Naive thymus-derived CD8-positive, alpha-beta T cell (primary cell): Measurements from ENCODE around the gene IKBKE. TPM values are rescaled to one million over a fixed set of nuclear protein-coding genes. Genes with fewer than 3 reads are reported as not detected.
A peak's percentile ranks its signal among the peaks of the same experiment; 100 is the strongest.

Source experiments
- ATAC-seq, 2 donors: fragments of 150-1000 bp; cut with Tn5 transposase in 1 of 2; sonication (Bioruptor Pico), chemical (Tn5 transposase) in 1 of 2; 1 replicate in 1 of 2; 2 replicates in 1 of 2; pipeline ENCODE4 v1.10.0; 2021; ENCODE audit warnings: mild to moderate bottlenecking in 2 of 2, moderate library complexity in 2 of 2
- POLR2A ChIA-PET: fragments of 350-600 bp; sonication (Branson Sonifier 250); formaldehyde crosslinking; loops from one replicate; lab custom pipeline; 2021; ENCODE audit warnings: antibody characterized with exemption; lab: Charles Lee
- DNase-seq, 10 donors: peaks; one replicate each; pipeline versions ENCODE4 v3.0.0 to v3.0.0-alpha.2; 2020 to 2022
- H3K27ac Mint-ChIP-seq, 10 donors: one replicate each; pipeline ENCODE4 v1.8.0; 2020 to 2022; ENCODE audit warnings: mild to moderate bottlenecking in 10 of 10, mixed read lengths in 10 of 10, moderate library complexity in 4 of 10, inconsistent platforms in 1 of 10
- H3K27me3 Mint-ChIP-seq, 5 donors: one replicate each; pipeline ENCODE4 v1.8.0; 2021 to 2022; ENCODE audit warnings: mixed read lengths in 5 of 5
- H3K36me3 Mint-ChIP-seq, 3 donors: one replicate each; pipeline ENCODE4 v1.8.0; 2020 to 2022; ENCODE audit warnings: mixed read lengths in 3 of 3, mild to moderate bottlenecking in 2 of 3, inconsistent platforms in 1 of 3
- H3K4me1 Mint-ChIP-seq, 4 donors: one replicate each; pipeline ENCODE4 v1.8.0; 2021 to 2022; ENCODE audit warnings: mixed read lengths in 4 of 4
- H3K4me3 Mint-ChIP-seq, 10 donors: one replicate each; pipeline ENCODE4 v1.8.0; 2020 to 2022; ENCODE audit warnings: mild to moderate bottlenecking in 10 of 10, mixed read lengths in 10 of 10, moderate library complexity in 6 of 10, inconsistent platforms in 1 of 10
- H3K9me3 Mint-ChIP-seq, 9 donors: one replicate each; pipeline ENCODE4 v1.8.0; 2020 to 2022; ENCODE audit warnings: mixed read lengths in 9 of 9, mild to moderate bottlenecking in 3 of 9, inconsistent platforms in 1 of 9, moderate library complexity in 1 of 9
- microRNA-seq: library from miRNA; unstranded; fragments of <30 nt; microRNA quantifications from one replicate; pipeline ENCODE4 v1.2.0, GENCODE V29; 2022; ENCODE audit warnings: borderline microRNAs expressed
- polyA plus RNA-seq, 3 donors: library from polyadenylated mRNA; unstranded; fragments of 300-500 nt; fragmentation: Illumina TruSeq; gene quantifications; one replicate each; pipeline ENCODE4 v1.2.3, GENCODE V29; 2021
- total RNA-seq, 8 experiments: library from RNA in 2 of 8; stranded (reverse) in 2 of 8; gene quantifications; one replicate each; pipeline ENCODE4 v1.2.3 and lab custom pipeline; 2021 to 2026

The IKBKE gene
- total and polyA plus RNA-seq, 5 experiments from 2014 or later = 40.5 to 87.3 (median 57.0) TPM

DNA sequence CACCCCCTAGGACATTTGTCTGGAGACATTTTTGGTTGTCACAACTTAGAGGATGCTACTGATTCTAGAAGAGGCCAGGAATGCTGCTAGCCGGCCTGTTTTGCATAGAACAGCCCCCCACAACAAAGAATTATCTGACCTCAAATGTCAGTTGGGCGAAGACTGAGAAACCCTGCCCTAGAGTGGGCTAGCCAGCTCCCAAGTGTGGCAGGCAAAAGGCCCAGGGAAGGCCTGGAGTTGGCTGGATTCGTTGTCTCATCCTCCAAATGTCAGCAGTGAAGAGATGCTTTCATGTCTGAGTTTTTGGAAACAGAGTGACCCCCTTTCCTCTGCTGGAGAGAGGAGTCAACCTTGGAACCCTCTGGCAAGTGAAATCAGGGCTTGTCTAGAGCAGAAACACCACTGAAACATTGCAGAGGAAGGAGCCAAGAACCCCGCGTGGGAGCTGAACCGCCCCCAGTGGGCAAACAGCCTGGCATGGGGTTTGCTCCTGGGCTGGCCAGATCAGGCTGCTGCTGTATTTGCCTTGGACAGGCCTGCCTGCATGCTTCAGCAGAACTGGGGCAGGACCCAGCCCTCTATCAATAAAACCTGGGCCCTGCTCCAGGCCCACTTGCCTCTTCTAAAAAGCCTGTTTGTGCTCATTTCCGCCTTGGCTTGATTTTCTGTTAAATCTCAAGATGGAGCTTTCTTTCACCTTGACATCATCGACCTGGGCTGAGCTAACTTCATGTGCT is 69.9 kb downstream of the IKBKE start:
- ATAC-seq = no peak
- no peak overlapping the region for H3K27ac Mint-ChIP-seq

DNA sequence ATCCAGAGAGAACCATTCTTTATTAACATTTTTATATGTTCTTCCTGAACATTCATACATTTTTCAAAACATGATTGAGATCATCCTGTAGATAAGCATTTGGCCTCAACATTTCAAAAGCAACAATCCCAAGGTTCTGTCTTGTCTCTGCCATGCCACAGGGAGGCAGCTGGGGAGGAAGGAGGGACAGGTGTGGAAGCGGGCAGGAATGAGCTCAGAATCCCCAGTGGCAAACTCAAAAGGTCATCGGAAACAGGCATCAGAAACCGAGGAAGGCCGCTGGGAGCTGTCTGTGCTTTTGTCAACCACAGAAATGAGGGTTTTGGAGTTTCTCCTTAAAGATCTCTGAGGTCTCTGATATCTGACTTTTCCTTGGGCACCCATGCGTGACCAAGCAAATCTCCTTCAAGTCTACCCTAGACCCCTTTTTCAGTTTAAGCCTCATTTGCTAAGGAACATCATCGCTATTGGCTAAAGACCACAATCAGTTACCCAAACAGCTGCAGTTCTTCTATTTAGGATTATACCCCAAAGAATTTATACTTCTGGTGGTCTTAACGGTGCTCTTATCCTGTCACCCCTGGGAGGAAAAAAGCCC is 71.1 kb downstream of the IKBKE start:
- POLR2A ChIA-PET = interaction anchor here (0.7 kb wide), 1 partner anchor 40 kb away, joined by 3 read pairs; no protein-coding TSS in a partner anchor

More for the DNA sequence above, 69.9 kb downstream of the IKBKE start:
- Mint-ChIP-seq H3K36me3 (no peaks in the 10 kb centered on the region), H3K4me1 (peaks cover 2 to 9% (median 8%) of the 10 kb centered on the region in 4 donors), H3K9me3 (no peaks in the 10 kb centered on the region), H3K27me3 (no peaks in the 10 kb centered on the region), H3K4me3 (no peak overlapping the region)
- no peak for DNase-seq
- POLR2A ChIA-PET = no interaction called here

DNA sequence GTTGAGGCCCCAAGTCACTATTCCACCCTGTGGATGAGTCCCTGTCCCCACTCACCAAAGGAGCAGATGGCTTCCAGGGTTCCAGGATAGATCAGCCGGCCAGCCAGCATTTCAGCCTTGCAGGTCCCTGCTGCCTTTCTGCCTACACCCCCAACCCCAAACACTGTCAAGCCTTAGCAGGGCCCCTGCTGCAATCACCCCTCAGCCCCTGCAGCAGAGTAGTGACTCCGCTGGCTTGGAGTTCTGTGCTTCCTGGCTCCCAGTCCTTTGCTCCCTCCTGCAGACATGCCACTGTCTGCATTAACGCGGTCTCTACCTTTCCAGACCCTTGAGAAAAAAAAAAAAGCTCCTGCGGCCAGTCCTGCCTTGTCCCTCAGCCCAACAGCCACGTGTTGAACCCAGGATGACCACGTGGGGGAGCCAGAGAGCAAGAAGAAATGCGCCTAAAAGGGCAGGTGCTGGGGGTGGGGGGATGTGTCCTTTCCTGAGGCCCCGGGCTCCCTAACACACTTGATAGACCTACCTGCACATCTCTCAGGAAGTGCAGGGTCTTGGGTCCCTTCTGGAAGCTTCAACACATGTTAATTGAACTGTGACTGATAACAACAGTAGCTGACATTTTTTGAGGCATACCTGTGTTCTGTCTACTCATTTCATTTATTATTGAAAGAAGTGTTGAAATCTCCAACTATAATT is 74.4 kb downstream of the IKBKE start:
- POLR2A ChIA-PET = interaction anchor here (0.6 to 3.5 kb wide), 15 partner anchors 8 to 369 kb away, joined by 3 to 34 read pairs (median 5); partner anchors contain the start of gene EIF2D
- peak overlapping the region in 5 of 10 donors; percentile 52 to 81 (median 63) for H3K27ac Mint-ChIP-seq

More for the DNA sequence above, 71.1 kb downstream of the IKBKE start:
- no peaks in the 10 kb centered on the region for H3K36me3 Mint-ChIP-seq
- H3K27me3 Mint-ChIP-seq = no peaks in the 10 kb centered on the region
- ATAC-seq (no peak), DNase-seq (no peak)
- peak overlapping the region in 1 of 10 donors; percentile 46 for H3K27ac Mint-ChIP-seq
- no peaks in the 10 kb centered on the region for H3K9me3 Mint-ChIP-seq
- no peak overlapping the region for H3K4me3 Mint-ChIP-seq
- H3K4me1 Mint-ChIP-seq = peaks cover 2 to 15% (median 13%) of the 10 kb centered on the region in 4 donors

DNA sequence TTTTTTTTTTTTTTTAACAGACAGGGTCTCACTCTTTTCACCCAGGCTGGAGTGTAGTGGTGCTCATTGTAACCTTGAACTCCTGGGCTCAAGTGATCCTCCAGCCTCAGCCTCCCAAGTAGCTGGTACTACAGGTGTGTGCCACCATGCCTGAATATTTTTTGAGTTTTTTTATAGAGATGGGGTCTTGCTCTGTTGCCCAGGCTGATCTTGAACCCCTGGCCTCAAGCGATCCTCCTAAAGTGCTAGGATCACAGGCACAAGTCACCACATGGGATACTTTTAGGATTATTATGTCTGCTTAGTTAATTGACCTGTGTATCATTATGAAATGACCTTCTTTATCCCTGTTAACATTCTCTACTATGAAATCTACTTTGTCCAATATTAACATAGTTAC is 75.1 kb downstream of the IKBKE start:
- peak in 1 of 2 donors; percentile 38 for ATAC-seq
- Mint-ChIP-seq H3K27me3 (no peaks in the 10 kb centered on the region), H3K36me3 (no peaks in the 10 kb centered on the region), H3K27ac (peak overlapping the region in 4 of 10 donors; percentile 29 to 74 (median 60)), H3K9me3 (no peaks in the 10 kb centered on the region), H3K4me1 (peaks cover 5 to 25% (median 19%) of the 10 kb centered on the region in 4 donors), H3K4me3 (peak overlapping the region in 1 of 10 donors; percentile 36)
- POLR2A ChIA-PET = interaction anchor here (0.6 to 3.5 kb wide), 14 partner anchors 9 to 368 kb away, joined by 3 to 34 read pairs (median 5); partner anchors contain the start of gene EIF2D
- DNase-seq = no peak

More for the DNA sequence above, 74.4 kb downstream of the IKBKE start:
- Mint-ChIP-seq H3K36me3 (no peaks in the 10 kb centered on the region), H3K9me3 (no peaks in the 10 kb centered on the region), H3K4me3 (peak overlapping the region in 2 of 10 donors; percentile 22 to 24), H3K4me1 (peaks cover 5 to 20% (median 17%) of the 10 kb centered on the region in 4 donors), H3K27me3 (no peaks in the 10 kb centered on the region)
- peak; percentile 91 to 93 for ATAC-seq
- DNase-seq = peak; percentile 69 to 90 (median 80)

Small RNA genes within 50 kb of the gene (microRNA-seq; reads per million reads assigned to microRNA genes)
- 3.4 reads per million, percentile 4 among the genes with 10 or more reads in this experiment for gene MIR6769B

Other genes with a start within 250 kb of the IKBKE start
- gene RASSF5, start 37.1 kb downstream of the IKBKE start, total RNA-seq = 100 to 1,000 TPM; 224 to 229 TPM
- 100 to 1,000 TPM; 233 to 358 (median 291) TPM for gene RASSF5, start 37.1 kb downstream of the IKBKE start, polyA plus RNA-seq
- gene EIF2D, start 142.0 kb downstream of the IKBKE start, total RNA-seq = 10 to 100 TPM; 61.7 to 62.4 TPM
- 10 to 100 TPM; 38.9 to 46.0 (median 39.1) TPM for gene EIF2D, start 142.0 kb downstream of the IKBKE start, polyA plus RNA-seq
- under 1 TPM; 0.22 to 0.34 TPM for gene DYRK3, start 165.1 kb downstream of the IKBKE start, total RNA-seq
- not detected for gene DYRK3, start 165.1 kb downstream of the IKBKE start, polyA plus RNA-seq
- 10 to 100 TPM; 52.2 to 55.8 TPM for gene MAPKAPK2, start 214.4 kb downstream of the IKBKE start, total RNA-seq
- 1 to 10 TPM; 1.3 to 2.5 (median 1.6) TPM for gene MAPKAPK2, start 214.4 kb downstream of the IKBKE start, polyA plus RNA-seq